Endothelial cell of umbilical vein (primary cell): ENCODE measurements around the gene PAK6.
A peak's percentile ranks its signal among the peaks of the same experiment; 100 is the strongest.

ENCODE experiments used
- EZH2 ChIP-seq: IDR thresholded peaks from 2 replicates; pipeline ENCODE4 v1.6.1; 2012; ENCODE audit warnings: borderline replicate concordance, low read depth, mild to moderate bottlenecking, moderate library complexity, low read length, inconsistent platforms; ENCODE audit not compliant: severe bottlenecking
- FOS ChIP-seq: IDR thresholded peaks from 2 replicates; pipeline ENCODE4 v1.6.1; 2011; ENCODE audit warnings: mild to moderate bottlenecking, low read length, moderate library complexity, borderline replicate concordance; ENCODE audit not compliant: insufficient read depth
- GATA2 ChIP-seq: IDR thresholded peaks from 2 replicates; pipeline ENCODE4 v1.7.0; 2011; ENCODE audit warnings: low read depth, mild to moderate bottlenecking, moderate library complexity, mixed read lengths, low read length; ENCODE audit not compliant: insufficient read length, insufficient read depth
- JUN ChIP-seq: IDR thresholded peaks from 2 replicates; pipeline ENCODE4 v1.6.1; 2011; ENCODE audit warnings: borderline replicate concordance, low read depth; ENCODE audit not compliant: insufficient read length, insufficient read depth
- MYC ChIP-seq: IDR thresholded peaks from one replicate; pipeline ENCODE4 v1.6.1; 2011; ENCODE audit warnings: mild to moderate bottlenecking, low read depth, low read length
- POLR2A ChIP-seq: IDR thresholded peaks from 2 replicates; pipeline ENCODE4 v1.6.1; 2012; ENCODE audit warnings: low read depth, mild to moderate bottlenecking, control low read depth, low read length
- POLR2AphosphoS5 ChIP-seq: IDR thresholded peaks from 2 replicates; pipeline ENCODE4 v1.6.1; 2012; ENCODE audit warnings: low read depth, mild to moderate bottlenecking, control low read depth, low read length, moderate library complexity; ENCODE audit not compliant: insufficient read depth
- TF ChIP-seq, protein P1 (sequence below): IDR thresholded peaks from 2 replicates; pipeline ENCODE4 v1.6.1; 2011; ENCODE audit not compliant: insufficient read depth, insufficient read length
- TF ChIP-seq, protein P2 (sequence below), 2 donors: IDR thresholded peaks; 1 replicate in 1 of 2; 2 replicates in 1 of 2; pipeline ENCODE4 v1.5.1; 2011; ENCODE audit warnings: low read length in 2 of 2, mild to moderate bottlenecking in 2 of 2, moderate library complexity in 2 of 2, control low read depth in 1 of 2, inconsistent platforms in 1 of 2, low read depth in 1 of 2; ENCODE audit not compliant: insufficient read depth in 1 of 2; ENCODE audit errors: extremely low read depth in 1 of 2

DNA sequence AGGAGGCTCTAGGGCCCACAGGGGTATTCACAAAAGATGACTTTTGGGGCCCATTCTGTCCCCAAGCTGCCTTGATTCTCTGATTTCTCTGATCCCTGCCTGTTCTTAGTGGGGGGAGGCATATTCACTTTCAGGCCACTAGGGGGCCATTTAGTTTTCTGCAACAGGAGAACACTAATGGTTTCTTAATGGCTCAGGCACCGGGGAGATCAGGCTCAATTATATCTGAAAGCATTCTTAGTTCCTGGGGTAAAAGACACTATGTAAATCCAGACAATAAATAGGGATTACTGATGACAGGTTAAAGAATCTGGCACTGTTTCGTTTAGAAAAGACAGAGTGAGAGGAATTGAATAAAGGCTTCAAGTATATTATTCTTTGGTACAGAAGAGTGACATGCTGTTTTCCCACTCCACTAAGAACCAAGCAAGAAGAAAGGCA is 82.1 kb downstream of the PAK6 start:
- TF ChIP-seq EZH2 (no peak), POLR2A (no peak), GATA2 (no peak), MYC (no peak), JUN (no peak), POLR2AphosphoS5 (no peak), FOS (no peak)
- TF ChIP-seq, protein P1, sequence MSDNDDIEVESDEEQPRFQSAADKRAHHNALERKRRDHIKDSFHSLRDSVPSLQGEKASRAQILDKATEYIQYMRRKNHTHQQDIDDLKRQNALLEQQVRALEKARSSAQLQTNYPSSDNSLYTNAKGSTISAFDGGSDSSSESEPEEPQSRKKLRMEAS, result no peak
- TF ChIP-seq, protein P2, sequence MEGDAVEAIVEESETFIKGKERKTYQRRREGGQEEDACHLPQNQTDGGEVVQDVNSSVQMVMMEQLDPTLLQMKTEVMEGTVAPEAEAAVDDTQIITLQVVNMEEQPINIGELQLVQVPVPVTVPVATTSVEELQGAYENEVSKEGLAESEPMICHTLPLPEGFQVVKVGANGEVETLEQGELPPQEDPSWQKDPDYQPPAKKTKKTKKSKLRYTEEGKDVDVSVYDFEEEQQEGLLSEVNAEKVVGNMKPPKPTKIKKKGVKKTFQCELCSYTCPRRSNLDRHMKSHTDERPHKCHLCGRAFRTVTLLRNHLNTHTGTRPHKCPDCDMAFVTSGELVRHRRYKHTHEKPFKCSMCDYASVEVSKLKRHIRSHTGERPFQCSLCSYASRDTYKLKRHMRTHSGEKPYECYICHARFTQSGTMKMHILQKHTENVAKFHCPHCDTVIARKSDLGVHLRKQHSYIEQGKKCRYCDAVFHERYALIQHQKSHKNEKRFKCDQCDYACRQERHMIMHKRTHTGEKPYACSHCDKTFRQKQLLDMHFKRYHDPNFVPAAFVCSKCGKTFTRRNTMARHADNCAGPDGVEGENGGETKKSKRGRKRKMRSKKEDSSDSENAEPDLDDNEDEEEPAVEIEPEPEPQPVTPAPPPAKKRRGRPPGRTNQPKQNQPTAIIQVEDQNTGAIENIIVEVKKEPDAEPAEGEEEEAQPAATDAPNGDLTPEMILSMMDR (IDR thresholded peaks at IDR 0.05; ENCODE audit: extremely low read depth in 1 of 2, insufficient read depth in 1 of 2, low read depth in 1 of 2, low read length in 2 of 2), result peak; percentile 81 to 89
